SH-SY5Y (cell line): ENCODE results near the gene PRSS56.

Experiments used
- GATA2 ChIP-seq: IDR thresholded peaks from 2 replicates; pipeline ENCODE4 v1.6.1; 2011; ENCODE audit warnings: mild to moderate bottlenecking, low read depth, low read length
- GATA3 ChIP-seq: IDR thresholded peaks from 2 replicates; pipeline ENCODE4 v1.6.1; 2011; ENCODE audit warnings: low read depth, mild to moderate bottlenecking, low read length, moderate library complexity

DNA sequence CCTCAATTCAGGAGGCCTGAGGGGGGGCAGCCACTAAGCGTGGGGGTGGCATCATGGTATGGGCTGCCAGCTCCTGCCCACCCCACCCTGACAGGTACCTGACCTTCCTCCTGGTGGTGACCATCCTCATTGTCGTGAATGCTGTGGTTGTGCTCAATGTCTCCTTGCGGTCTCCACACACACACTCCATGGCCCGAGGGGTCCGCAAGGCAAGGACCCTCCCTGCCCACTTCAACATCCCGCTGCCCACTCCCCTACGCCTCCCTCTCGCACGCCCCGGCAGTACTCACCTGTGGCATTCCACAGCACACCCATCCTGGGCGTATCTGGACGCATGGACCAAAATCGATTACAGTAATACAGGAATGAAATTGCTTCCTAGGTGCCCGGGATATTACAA, 23.3 kb downstream of the PRSS56 start:
- TF ChIP-seq GATA2 (no peak), GATA3 (no peak)
